Measurements from ENCODE around the gene CLEC4C. TPM values are rescaled to one million over a fixed set of nuclear protein-coding genes. Genes with fewer than 3 reads are reported as not detected.

The CLEC4C gene
- polyA plus RNA-seq, 1 of the 3 experiments (the other 2 are of a cell fraction): not detected

DNA sequence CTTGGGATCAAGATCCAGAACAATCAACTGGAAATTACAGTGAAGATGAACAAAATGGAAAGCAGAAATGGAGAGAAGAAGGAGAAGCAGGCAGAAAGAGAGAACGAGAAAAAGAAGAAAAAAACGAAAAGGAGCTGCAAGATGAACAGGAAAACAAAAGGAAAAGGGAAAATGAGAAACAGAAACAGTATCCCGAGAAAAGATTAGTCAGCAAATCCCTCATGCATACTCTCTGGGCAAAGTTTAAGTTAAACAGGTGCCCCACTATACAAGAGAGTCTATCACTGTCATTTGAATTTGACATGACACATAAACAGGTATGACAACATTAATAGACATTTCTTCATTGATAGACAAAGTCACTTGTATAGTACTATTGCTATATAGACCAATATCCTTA lies 22.8 kb upstream of the CLEC4C start:
- no peak overlapping the region for H3K4me3 ChIP-seq (ENCODE audit: low read depth in 2 of 2, low read length in 1 of 2)
- TF ChIP-seq SIN3A (IDR thresholded peaks at IDR 0.05; ENCODE audit: borderline replicate concordance, low read depth, low read length) (no peak), POLR2AphosphoS5 (IDR thresholded peaks at IDR 0.05; ENCODE audit: low read depth, low read length) (no peak)
- TF ChIP-seq, protein P1, sequence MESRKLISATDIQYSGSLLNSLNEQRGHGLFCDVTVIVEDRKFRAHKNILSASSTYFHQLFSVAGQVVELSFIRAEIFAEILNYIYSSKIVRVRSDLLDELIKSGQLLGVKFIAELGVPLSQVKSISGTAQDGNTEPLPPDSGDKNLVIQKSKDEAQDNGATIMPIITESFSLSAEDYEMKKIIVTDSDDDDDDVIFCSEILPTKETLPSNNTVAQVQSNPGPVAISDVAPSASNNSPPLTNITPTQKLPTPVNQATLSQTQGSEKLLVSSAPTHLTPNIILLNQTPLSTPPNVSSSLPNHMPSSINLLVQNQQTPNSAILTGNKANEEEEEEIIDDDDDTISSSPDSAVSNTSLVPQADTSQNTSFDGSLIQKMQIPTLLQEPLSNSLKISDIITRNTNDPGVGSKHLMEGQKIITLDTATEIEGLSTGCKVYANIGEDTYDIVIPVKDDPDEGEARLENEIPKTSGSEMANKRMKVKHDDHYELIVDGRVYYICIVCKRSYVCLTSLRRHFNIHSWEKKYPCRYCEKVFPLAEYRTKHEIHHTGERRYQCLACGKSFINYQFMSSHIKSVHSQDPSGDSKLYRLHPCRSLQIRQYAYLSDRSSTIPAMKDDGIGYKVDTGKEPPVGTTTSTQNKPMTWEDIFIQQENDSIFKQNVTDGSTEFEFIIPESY (IDR thresholded peaks at IDR 0.05; ENCODE audit: borderline replicate concordance, low read depth): no peak
- H3K9me2 ChIP-seq: no peaks in the 10 kb centered on the region
- DNase-seq: no peak
- H4K20me1 ChIP-seq (ENCODE audit: insufficient read depth): no peaks in the 10 kb centered on the region
- H3K79me2 ChIP-seq (ENCODE audit: insufficient read depth): no peaks in the 10 kb centered on the region
- H3K27ac ChIP-seq (ENCODE audit: low read depth in 2 of 2, low read length in 1 of 2): no peak overlapping the region
- peaks cover 3% of the 10 kb centered on the region for H3F3A ChIP-seq (replicated peaks; ENCODE audit: insufficient read depth)
- no peaks in the 10 kb centered on the region for H3K4me1 ChIP-seq (ENCODE audit: control insufficient read depth in 1 of 2, insufficient read depth in 2 of 2, low read depth in 1 of 2, low read length in 1 of 2)
- H2AFZ ChIP-seq (ENCODE audit: low read depth): no peak overlapping the region
- no peaks in the 10 kb centered on the region for H3K36me3 ChIP-seq (replicated peaks in 1 of 2; ENCODE audit: control insufficient read depth in 1 of 2, insufficient read depth in 2 of 2, low read length in 1 of 2)
- H3K27me3 ChIP-seq (ENCODE audit: insufficient read depth): peaks cover 49% of the 10 kb centered on the region
- 15% methylated on average over 3 of the region's 3 CpGs for WGBS (ENCODE audit: low lambda C conversion rate)
- H3K9me3 ChIP-seq: no peaks in the 10 kb centered on the region
- POLR2A ChIA-PET: no interaction called here
- CTCF ChIA-PET: no interaction called here
- H3K9ac ChIP-seq: no peak overlapping the region
- H3K4me2 ChIP-seq: no peak overlapping the region

DNA sequence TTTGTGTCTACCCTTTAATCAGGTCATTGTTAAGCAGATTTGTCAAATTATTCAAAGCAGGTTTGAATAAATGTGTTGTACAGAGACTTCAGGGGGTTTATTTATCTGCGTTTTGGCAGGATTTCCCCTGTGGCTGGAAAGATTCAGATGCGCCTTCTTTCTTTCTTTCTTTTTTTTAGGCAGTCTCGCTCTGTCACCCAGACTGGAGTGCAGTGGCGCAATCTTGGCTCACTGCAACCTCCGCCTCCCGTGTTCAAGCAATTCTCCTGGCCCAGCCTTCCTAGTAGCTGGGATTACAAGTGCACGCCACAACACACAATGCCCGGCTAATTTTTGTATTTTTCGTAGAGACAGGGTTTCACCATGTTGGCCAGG lies 11.6 kb upstream of the CLEC4C start:
- Histone ChIP-seq H3F3A (replicated peaks; ENCODE audit: insufficient read depth) (no peaks in the 10 kb centered on the region), H3K4me3 (ENCODE audit: low read depth in 2 of 2, low read length in 1 of 2) (no peak overlapping the region), H3K9me3 (no peaks in the 10 kb centered on the region), H3K9me2 (no peaks in the 10 kb centered on the region), H3K36me3 (replicated peaks in 1 of 2; ENCODE audit: control insufficient read depth in 1 of 2, insufficient read depth in 2 of 2, low read length in 1 of 2) (no peaks in the 10 kb centered on the region), H3K4me1 (ENCODE audit: control insufficient read depth in 1 of 2, insufficient read depth in 2 of 2, low read depth in 1 of 2, low read length in 1 of 2) (no peaks in the 10 kb centered on the region), H3K79me2 (ENCODE audit: insufficient read depth) (no peaks in the 10 kb centered on the region), H3K27me3 (ENCODE audit: insufficient read depth) (peaks cover 62% of the 10 kb centered on the region), H3K27ac (ENCODE audit: low read depth in 2 of 2, low read length in 1 of 2) (no peak overlapping the region), H2AFZ (ENCODE audit: low read depth) (no peak overlapping the region), H3K9ac (no peak overlapping the region), H3K4me2 (no peak overlapping the region), H4K20me1 (ENCODE audit: insufficient read depth) (no peaks in the 10 kb centered on the region)
- ChIA-PET CTCF (no interaction called here), POLR2A (no interaction called here)
- TF ChIP-seq, protein P2, sequence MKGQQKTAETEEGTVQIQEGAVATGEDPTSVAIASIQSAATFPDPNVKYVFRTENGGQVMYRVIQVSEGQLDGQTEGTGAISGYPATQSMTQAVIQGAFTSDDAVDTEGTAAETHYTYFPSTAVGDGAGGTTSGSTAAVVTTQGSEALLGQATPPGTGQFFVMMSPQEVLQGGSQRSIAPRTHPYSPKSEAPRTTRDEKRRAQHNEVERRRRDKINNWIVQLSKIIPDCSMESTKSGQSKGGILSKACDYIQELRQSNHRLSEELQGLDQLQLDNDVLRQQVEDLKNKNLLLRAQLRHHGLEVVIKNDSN (IDR thresholded peaks at IDR 0.05; ENCODE audit: borderline replicate concordance, low read depth): no peak
- TF ChIP-seq, protein P3, sequence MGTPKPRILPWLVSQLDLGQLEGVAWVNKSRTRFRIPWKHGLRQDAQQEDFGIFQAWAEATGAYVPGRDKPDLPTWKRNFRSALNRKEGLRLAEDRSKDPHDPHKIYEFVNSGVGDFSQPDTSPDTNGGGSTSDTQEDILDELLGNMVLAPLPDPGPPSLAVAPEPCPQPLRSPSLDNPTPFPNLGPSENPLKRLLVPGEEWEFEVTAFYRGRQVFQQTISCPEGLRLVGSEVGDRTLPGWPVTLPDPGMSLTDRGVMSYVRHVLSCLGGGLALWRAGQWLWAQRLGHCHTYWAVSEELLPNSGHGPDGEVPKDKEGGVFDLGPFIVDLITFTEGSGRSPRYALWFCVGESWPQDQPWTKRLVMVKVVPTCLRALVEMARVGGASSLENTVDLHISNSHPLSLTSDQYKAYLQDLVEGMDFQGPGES (IDR thresholded peaks at IDR 0.05; ENCODE audit: low read depth, low read length): no peak
- TF ChIP-seq MXI1 (IDR thresholded peaks at IDR 0.05; ENCODE audit: low read depth, low read length) (no peak), RFX5 (IDR thresholded peaks at IDR 0.05; ENCODE audit: low read length) (no peak), RAD21 (IDR thresholded peaks at IDR 0.05; ENCODE audit: low read length) (no peak), TAF1 (IDR thresholded peaks at IDR 0.05; ENCODE audit: borderline replicate concordance, low read depth, low read length) (no peak), POLR2AphosphoS5 (IDR thresholded peaks at IDR 0.05; ENCODE audit: low read depth, low read length) (no peak), FOXJ3 (CRISPR knock-in tag; IDR thresholded peaks at IDR 0.05) (no peak), EP300 (IDR thresholded peaks at IDR 0.05; ENCODE audit: borderline replicate concordance in 1 of 2, low read depth in 1 of 2, low read length in 1 of 2) (no peak), CHD2 (IDR thresholded peaks at IDR 0.05; ENCODE audit: low read length, partially characterized antibody) (no peak), NFIC (IDR thresholded peaks at IDR 0.05; ENCODE audit: borderline replicate concordance) (no peak), RCOR1 (IDR thresholded peaks at IDR 0.05; ENCODE audit: low read length) (no peak), YY1 (IDR thresholded peaks at IDR 0.05; ENCODE audit: low read depth) (no peak), EZH2phosphoT487 (IDR thresholded peaks at IDR 0.05; ENCODE audit: borderline replicate concordance, low read depth) (no peak)
- TF ChIP-seq, protein P1 (IDR thresholded peaks at IDR 0.05; ENCODE audit: borderline replicate concordance, low read depth): no peak
- TF ChIP-seq, protein P4, sequence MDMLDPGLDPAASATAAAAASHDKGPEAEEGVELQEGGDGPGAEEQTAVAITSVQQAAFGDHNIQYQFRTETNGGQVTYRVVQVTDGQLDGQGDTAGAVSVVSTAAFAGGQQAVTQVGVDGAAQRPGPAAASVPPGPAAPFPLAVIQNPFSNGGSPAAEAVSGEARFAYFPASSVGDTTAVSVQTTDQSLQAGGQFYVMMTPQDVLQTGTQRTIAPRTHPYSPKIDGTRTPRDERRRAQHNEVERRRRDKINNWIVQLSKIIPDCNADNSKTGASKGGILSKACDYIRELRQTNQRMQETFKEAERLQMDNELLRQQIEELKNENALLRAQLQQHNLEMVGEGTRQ (IDR thresholded peaks at IDR 0.05; ENCODE audit: borderline replicate concordance, low read depth, low read length): no peak
- TF ChIP-seq, protein P5, sequence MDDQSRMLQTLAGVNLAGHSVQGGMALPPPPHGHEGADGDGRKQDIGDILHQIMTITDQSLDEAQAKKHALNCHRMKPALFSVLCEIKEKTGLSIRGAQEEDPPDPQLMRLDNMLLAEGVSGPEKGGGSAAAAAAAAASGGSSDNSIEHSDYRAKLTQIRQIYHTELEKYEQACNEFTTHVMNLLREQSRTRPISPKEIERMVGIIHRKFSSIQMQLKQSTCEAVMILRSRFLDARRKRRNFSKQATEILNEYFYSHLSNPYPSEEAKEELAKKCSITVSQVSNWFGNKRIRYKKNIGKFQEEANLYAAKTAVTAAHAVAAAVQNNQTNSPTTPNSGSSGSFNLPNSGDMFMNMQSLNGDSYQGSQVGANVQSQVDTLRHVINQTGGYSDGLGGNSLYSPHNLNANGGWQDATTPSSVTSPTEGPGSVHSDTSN (IDR thresholded peaks at IDR 0.05): no peak
- TF ChIP-seq, protein P6, sequence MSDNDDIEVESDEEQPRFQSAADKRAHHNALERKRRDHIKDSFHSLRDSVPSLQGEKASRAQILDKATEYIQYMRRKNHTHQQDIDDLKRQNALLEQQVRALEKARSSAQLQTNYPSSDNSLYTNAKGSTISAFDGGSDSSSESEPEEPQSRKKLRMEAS (IDR thresholded peaks at IDR 0.05; ENCODE audit: low read depth): no peak
- 14% methylated on average over 9 of the region's 9 CpGs for WGBS (ENCODE audit: low lambda C conversion rate)
- no peak for DNase-seq
